Neural progenitor cell (in vitro differentiated cells): ENCODE measurements around the gene CDC25C. TPM values are rescaled to one million over a fixed set of nuclear protein-coding genes. Genes with fewer than 3 reads are reported as not detected.
A peak's percentile ranks its signal among the peaks of the same experiment; 100 is the strongest.

Experiments used
- DNase-seq: peaks from one replicate; pipeline ENCODE4 v3.0.0-alpha.2; 2016; ENCODE audit warnings: low spot score
- H2AFZ ChIP-seq: fragments of 200-600 bp; sonication (generic); replicated peaks from 2 replicates; pipeline ENCODE4 v1.6.1; 2016; ENCODE audit warnings: antibody characterized with exemption
- H3F3A ChIP-seq: fragments of 200-600 bp; sonication (generic); 2 replicates; pipeline ENCODE4 v1.6.1; 2016; ENCODE audit warnings: antibody characterized with exemption, low read depth
- H3K27ac ChIP-seq: fragments of 200-600 bp; sonication (generic); 2 replicates; pipeline ENCODE4 v1.5.1; 2016; ENCODE audit warnings: mild to moderate bottlenecking
- H3K27me3 ChIP-seq: fragments of 200-600 bp; sonication (generic); 2 replicates; pipeline ENCODE4 v1.6.1; 2016; ENCODE audit warnings: mild to moderate bottlenecking, moderate library complexity
- H3K36me3 ChIP-seq: fragments of 200-600 bp; sonication (generic); 2 replicates; pipeline ENCODE4 v1.5.1; 2016
- H3K4me1 ChIP-seq: fragments of 200-600 bp; sonication (generic); 2 replicates; pipeline ENCODE4 v1.6.1; 2016; ENCODE audit warnings: mixed run types
- H3K4me2 ChIP-seq: fragments of 200-600 bp; sonication (generic); 2 replicates; pipeline ENCODE4 v1.6.1; 2016
- H3K4me3 ChIP-seq: fragments of 200-600 bp; sonication (generic); 2 replicates; pipeline ENCODE4 v1.5.1; 2016
- H3K79me2 ChIP-seq: fragments of 200-600 bp; sonication (generic); 2 replicates; pipeline ENCODE4 v1.6.1; 2016; ENCODE audit warnings: low read depth
- H3K9ac ChIP-seq: fragments of 200-600 bp; sonication (generic); 2 replicates; pipeline ENCODE4 v1.6.1; 2016
- H3K9me3 ChIP-seq: fragments of 200-600 bp; sonication (generic); 2 replicates; pipeline ENCODE4 v1.5.1; 2016; ENCODE audit warnings: low read depth
- H4K20me1 ChIP-seq: fragments of 200-600 bp; sonication (generic); 2 replicates; pipeline ENCODE4 v1.6.1; 2016; ENCODE audit warnings: low read depth
- H3K27ac Mint-ChIP-seq: 3 replicates; pipeline ENCODE4 v1.8.0; 2021; ENCODE audit warnings: mixed read lengths
- H3K27me3 Mint-ChIP-seq: 2 replicates; pipeline ENCODE4 v1.8.0; 2022; ENCODE audit warnings: low read depth, mild to moderate bottlenecking, inconsistent platforms, moderate library complexity, mixed read lengths; ENCODE audit not compliant: insufficient read depth
- H3K36me3 Mint-ChIP-seq: 3 replicates; pipeline ENCODE4 v1.8.0; 2021; ENCODE audit warnings: mixed read lengths
- H3K4me1 Mint-ChIP-seq: 3 replicates; pipeline ENCODE4 v1.8.0; 2021; ENCODE audit warnings: mixed read lengths
- H3K4me3 Mint-ChIP-seq: 3 replicates; pipeline ENCODE4 v1.8.0; 2021; ENCODE audit warnings: mild to moderate bottlenecking, moderate library complexity, mixed read lengths
- H3K9me3 Mint-ChIP-seq: 3 replicates; pipeline ENCODE4 v1.8.0; 2020; ENCODE audit warnings: mixed read lengths
- CTCF ChIP-seq: fragments of 200-600 bp; sonication (generic); IDR thresholded peaks from 2 replicates; pipeline ENCODE4 v1.5.1; 2017; ENCODE audit warnings: antibody characterized with exemption, mild to moderate bottlenecking
- EZH2 ChIP-seq: fragments of 200-600 bp; sonication (generic); IDR thresholded peaks from 2 replicates; pipeline ENCODE4 v1.6.1; 2017; ENCODE audit warnings: antibody characterized with exemption, mild to moderate bottlenecking, moderate library complexity
- EZH2phosphoT487 ChIP-seq: fragments of 200-600 bp; sonication (generic); IDR thresholded peaks from 2 replicates; pipeline ENCODE4 v1.6.1; 2017; ENCODE audit warnings: antibody characterized with exemption
- total RNA-seq: library from RNA; depleted of rRNA; stranded (reverse); fragments of >200 nt; gene quantifications from 2 replicates; pipeline ENCODE4 v1.2.3, GENCODE V29; 2015; ENCODE audit warnings: low replicate concordance

Gene CDC25C
- total RNA-seq, 1 donor from 2014 or later = 48.6 TPM

GRCh38 chr5:138360941-138361452, 29.4 kb upstream of the CDC25C start:
- Histone ChIP-seq H3K79me2 (peaks cover 100% of the 10 kb centered on the region), H2AFZ (no peak overlapping the region), H4K20me1 (peaks cover 95% of the 10 kb centered on the region), H3K4me2 (no peak overlapping the region), H3K9ac (peak overlapping the region; percentile 15), H3K4me1 (peaks cover 10% of the 10 kb centered on the region), H3K36me3 (no peaks in the 10 kb centered on the region), H3K27me3 (no peaks in the 10 kb centered on the region), H3K4me3 (no peak overlapping the region), H3K9me3 (no peaks in the 10 kb centered on the region), H3K27ac (peak overlapping the region; percentile 48), H3F3A (peaks cover 26% of the 10 kb centered on the region)
- no peak for DNase-seq
- Mint-ChIP-seq H3K27ac (no peak overlapping the region), H3K4me1 (peaks cover 5% of the 10 kb centered on the region), H3K36me3 (peaks cover 13% of the 10 kb centered on the region), H3K9me3 (no peaks in the 10 kb centered on the region), H3K27me3 (no peaks in the 10 kb centered on the region), H3K4me3 (no peak overlapping the region)
- TF ChIP-seq CTCF (no peak), EZH2phosphoT487 (no peak), EZH2 (no peak)

DNA sequence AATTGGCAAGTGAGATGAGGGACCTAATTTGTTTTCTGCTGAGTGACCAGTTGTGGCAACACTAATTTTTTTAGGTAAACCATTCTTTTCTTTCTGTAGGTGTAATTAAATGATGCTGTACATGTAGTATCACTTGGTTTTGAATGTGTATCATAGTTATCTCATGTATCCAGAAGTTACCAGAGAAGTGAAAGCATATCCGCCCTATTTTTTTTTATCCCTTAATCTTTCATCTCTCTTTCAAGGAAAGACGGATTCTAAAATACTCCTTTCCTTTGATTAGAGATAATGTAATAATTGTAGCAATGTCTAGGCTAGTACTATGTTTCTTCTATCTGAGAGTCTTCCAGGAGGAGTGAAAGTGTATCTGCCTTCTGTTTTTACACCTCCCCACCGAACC, 28.0 kb upstream of the CDC25C start:
- peaks cover 18% of the 10 kb centered on the region for H3K4me1 Mint-ChIP-seq
- Histone ChIP-seq H3K4me1 (peaks cover 22% of the 10 kb centered on the region), H3K79me2 (peaks cover 100% of the 10 kb centered on the region), H3K9me3 (no peaks in the 10 kb centered on the region), H3K4me3 (no peak overlapping the region), H3K27ac (no peak overlapping the region), H2AFZ (no peak overlapping the region), H3K4me2 (no peak overlapping the region), H3F3A (peaks cover 27% of the 10 kb centered on the region), H3K27me3 (no peaks in the 10 kb centered on the region), H3K9ac (no peak overlapping the region), H3K36me3 (no peaks in the 10 kb centered on the region), H4K20me1 (peaks cover 95% of the 10 kb centered on the region)
- DNase-seq = no peak
- H3K36me3 Mint-ChIP-seq = peaks cover 15% of the 10 kb centered on the region
- no peaks in the 10 kb centered on the region for H3K9me3 Mint-ChIP-seq
- no peak overlapping the region for H3K4me3 Mint-ChIP-seq
- no peak overlapping the region for H3K27ac Mint-ChIP-seq
- no peaks in the 10 kb centered on the region for H3K27me3 Mint-ChIP-seq
- no peak for TF ChIP-seq EZH2
- no peak for TF ChIP-seq CTCF
- no peak for TF ChIP-seq EZH2phosphoT487

GRCh38 chr5:138354926-138355378, 23.3 kb upstream of the CDC25C start:
- TF ChIP-seq EZH2 (no peak), CTCF (no peak), EZH2phosphoT487 (no peak)
- Mint-ChIP-seq H3K4me1 (peaks cover 25% of the 10 kb centered on the region), H3K36me3 (peaks cover 27% of the 10 kb centered on the region), H3K27me3 (peaks cover 6% of the 10 kb centered on the region), H3K9me3 (peaks cover 9% of the 10 kb centered on the region), H3K27ac (no peak overlapping the region), H3K4me3 (peak overlapping the region; percentile 97)
- Histone ChIP-seq H3K4me1 (peaks cover 16% of the 10 kb centered on the region), H3F3A (peaks cover 46% of the 10 kb centered on the region), H3K36me3 (no peaks in the 10 kb centered on the region), H3K4me2 (peak overlapping the region; percentile 96), H3K27me3 (no peaks in the 10 kb centered on the region), H3K4me3 (peak overlapping the region; percentile 100), H3K27ac (peak overlapping the region; percentile 38), H2AFZ (no peak overlapping the region), H4K20me1 (peaks cover 61% of the 10 kb centered on the region), H3K9me3 (no peaks in the 10 kb centered on the region), H3K9ac (peak overlapping the region; percentile 21), H3K79me2 (peaks cover 73% of the 10 kb centered on the region)
- peak; percentile 73 for DNase-seq
